IMR-90 (cell line): ENCODE results near the gene ACTL6B.

Experiments
- BHLHE40 ChIP-seq: fragments of 150-350 bp; IDR thresholded peaks from 2 replicates; pipeline ENCODE4 v1.6.1; 2016; ENCODE audit warnings: mild to moderate bottlenecking, low read depth, low read length
- CEBPB ChIP-seq: IDR thresholded peaks from 2 replicates; pipeline ENCODE4 v1.6.1; 2012; ENCODE audit warnings: low read depth, low read length, improper control_type of control experiment
- CTCF ChIP-seq: conservative IDR thresholded peaks from 2 replicates; pipeline ENCODE4 v1.5.1; 2012; ENCODE audit warnings: mild to moderate bottlenecking, low read depth, low read length, improper control_type of control experiment
- ELK1 ChIP-seq: fragments of 150-350 bp; IDR thresholded peaks from 2 replicates; pipeline ENCODE4 v1.6.1; 2016; ENCODE audit warnings: low read depth, mild to moderate bottlenecking, low read length, moderate library complexity, borderline replicate concordance
- FOS ChIP-seq: fragments of 150-350 bp; IDR thresholded peaks from 2 replicates; pipeline ENCODE4 v1.6.1; 2016; ENCODE audit warnings: low read depth, low read length
- MAFK ChIP-seq: IDR thresholded peaks from 2 replicates; pipeline ENCODE4 v1.6.1; 2012; ENCODE audit warnings: low read depth, low read length, improper control_type of control experiment
- MXI1 ChIP-seq: IDR thresholded peaks from 2 replicates; pipeline ENCODE4 v1.6.1; 2012; ENCODE audit warnings: low read depth, mild to moderate bottlenecking, low read length, moderate library complexity, borderline replicate concordance
- NFE2L2 ChIP-seq: fragments of 150-350 bp; IDR thresholded peaks from 2 replicates; pipeline ENCODE4 v1.6.1; 2016; ENCODE audit warnings: low read depth, mild to moderate bottlenecking, low read length
- POLR2A ChIP-seq: IDR thresholded peaks from 2 replicates; pipeline ENCODE4 v1.6.1; 2012; ENCODE audit warnings: mild to moderate bottlenecking, low read depth, low read length
- RAD21 ChIP-seq: IDR thresholded peaks from 2 replicates; pipeline ENCODE4 v1.6.1; 2012; ENCODE audit warnings: low read length, improper control_type of control experiment
- RCOR1 ChIP-seq: IDR thresholded peaks from 2 replicates; pipeline ENCODE4 v1.6.1; 2012; ENCODE audit warnings: mild to moderate bottlenecking, low read length, improper control_type of control experiment; ENCODE audit not compliant: insufficient replicate concordance
- RFX5 ChIP-seq: IDR thresholded peaks from 2 replicates; pipeline ENCODE4 v1.8.0; 2012; ENCODE audit warnings: low read depth, mild to moderate bottlenecking, low read length, moderate library complexity
- SMC3 ChIP-seq: fragments of 150-350 bp; IDR thresholded peaks from 2 replicates; pipeline ENCODE4 v1.6.1; 2016; ENCODE audit warnings: low read depth, mild to moderate bottlenecking, antibody characterized with exemption, low read length, moderate library complexity
- USF2 ChIP-seq: fragments of 150-350 bp; IDR thresholded peaks from 2 replicates; pipeline ENCODE4 v1.6.1; 2017; ENCODE audit warnings: mild to moderate bottlenecking, antibody characterized with exemption, low read length, low read depth

GRCh38 chr7:100673302-100673941 is 17.2 kb upstream of the ACTL6B start, which contains the start of gene GNB2:
- no peak for TF ChIP-seq CTCF
- peak; percentile 25; the same call in 1 of the 2 replicates for TF ChIP-seq POLR2A
- no peak for TF ChIP-seq CEBPB
- no peak for TF ChIP-seq RAD21
- no peak for TF ChIP-seq MAFK
- no peak for TF ChIP-seq RFX5
- no peak; the same call in 1 of the 2 replicates for TF ChIP-seq MXI1
- no peak for TF ChIP-seq ELK1
- 0 out of 2 replicates have a peak, but pooled peaks have one; percentile 16 for TF ChIP-seq FOS
- TF ChIP-seq USF2 = peak; percentile 98
- TF ChIP-seq SMC3 = no peak
- TF ChIP-seq BHLHE40 = peak; percentile 99
- peak; percentile 11 for TF ChIP-seq RCOR1
- no peak for TF ChIP-seq NFE2L2
